Forelimb muscle (tissue), 1 donor: ENCODE data around the gene NPIPB4. TPM values are rescaled to one million over a fixed set of nuclear protein-coding genes. Genes with fewer than 3 reads are reported as not detected.

Experiments used
- polyA plus RNA-seq: library from polyadenylated mRNA; unstranded; fragments of 120-200 nt; gene quantifications from one replicate; pipeline ENCODE4 v1.2.1, GENCODE V29; 2013; ENCODE audit not compliant: insufficient read length

Gene NPIPB4
- polyA plus RNA-seq, 1 donor, result 97.1 TPM

Other genes starting within 250 kb of the NPIPB4 start
- gene IGSF6, start 205.1 kb downstream of the NPIPB4 start, polyA plus RNA-seq, result 3.1 TPM
- gene OTOA, start 193.8 kb downstream of the NPIPB4 start, polyA plus RNA-seq, result 0.06 TPM
- 330 TPM for gene UQCRC2, start 95.6 kb upstream of the NPIPB4 start, polyA plus RNA-seq
- 0.22 TPM for gene PDZD9, start 143.4 kb upstream of the NPIPB4 start, polyA plus RNA-seq
- gene MOSMO, start 150.4 kb upstream of the NPIPB4 start, polyA plus RNA-seq, result 13.4 TPM
- 0.39 TPM for gene VWA3A, start 234.8 kb upstream of the NPIPB4 start, polyA plus RNA-seq